GM19438 (cell line): ENCODE results near the gene B3GNT9.
A peak's percentile ranks its signal among the peaks of the same experiment; 100 is the strongest.

Experiments used
- ATAC-seq: cut with Tn5 transposase; IDR thresholded peaks from one replicate; pipeline ENCODE4 v1.9.1; 2021; ENCODE audit warnings: low read depth; ENCODE audit not compliant: unreplicated experiment

Gene B3GNT9

GRCh38 chr16:67169011-67169451 is 18.2 kb upstream of the B3GNT9 start:
- ATAC-seq, result no peak

- ATAC-seq, result no peak
These were observed 16.8 kb upstream of the B3GNT9 start for GRCh38 chr16:67167588-67167987.

GRCh38 chr16:67166598-67167168 is 15.9 kb upstream of the B3GNT9 start:
- ATAC-seq, result no peak

GRCh38 chr16:67166110-67166547 is 15.3 kb upstream of the B3GNT9 start:
- ATAC-seq, result no peak

GRCh38 chr16:67165121-67166078 is 14.6 kb upstream of the B3GNT9 start:
- no peak for ATAC-seq

- ATAC-seq, result no peak
These were observed 13.8 kb upstream of the B3GNT9 start, which contains the start of gene HSF4 for GRCh38 chr16:67164599-67165061. HSF4 (plus strand) TSS chr16:67164745; CDS start chr16:67164812, 67 bp downstream.

- ATAC-seq, result no peak
These were observed 13.3 kb upstream of the B3GNT9 start for GRCh38 chr16:67163999-67164558.

GRCh38 chr16:67163164-67163998 is 12.6 kb upstream of the B3GNT9 start:
- no peak for ATAC-seq

- ATAC-seq, result no peak
These were observed 11.8 kb upstream of the B3GNT9 start for GRCh38 chr16:67162506-67163163.

- no peak for ATAC-seq
These were observed 10.8 kb upstream of the B3GNT9 start for GRCh38 chr16:67161595-67162058.

GRCh38 chr16:67158637-67159600 is 8.1 kb upstream of the B3GNT9 start:
- peak; percentile 38 for ATAC-seq

- no peak for ATAC-seq
These were observed 7.3 kb upstream of the B3GNT9 start for GRCh38 chr16:67157892-67158635.

GRCh38 chr16:67157106-67157748 is 6.4 kb upstream of the B3GNT9 start:
- ATAC-seq, result no peak

- ATAC-seq, result no peak
These were observed 5.5 kb upstream of the B3GNT9 start for GRCh38 chr16:67156143-67156844.

GRCh38 chr16:67155295-67156142 is 4.7 kb upstream of the B3GNT9 start:
- no peak for ATAC-seq
